H1 (cell line): ENCODE data around the gene PLK5. TPM values are rescaled to one million over a fixed set of nuclear protein-coding genes. Genes with fewer than 3 reads are reported as not detected.

ENCODE experiments used
- BCL11A ChIP-seq, 2 experiments: IDR thresholded peaks; one replicate each; pipeline ENCODE4 v1.6.1; 2011; ENCODE audit warnings: low read depth in 2 of 2, low read length in 2 of 2, mild to moderate bottlenecking in 2 of 2
- CEBPB ChIP-seq: IDR thresholded peaks from 2 replicates; pipeline ENCODE4 v1.6.1; 2012; ENCODE audit warnings: low read depth, low read length
- CHD1 ChIP-seq: IDR thresholded peaks from 2 replicates; pipeline ENCODE4 v1.6.1; 2012; ENCODE audit warnings: low read depth, low read length, improper control_type of control experiment
- CTBP2 ChIP-seq: IDR thresholded peaks from 2 replicates; pipeline ENCODE4 v1.7.0; 2011; ENCODE audit warnings: borderline replicate concordance, mild to moderate bottlenecking, moderate library complexity, mixed read lengths, low read length; ENCODE audit not compliant: insufficient read depth, insufficient read length
- E2F6 ChIP-seq: IDR thresholded peaks from 2 replicates; pipeline ENCODE4 v1.6.1; 2012; ENCODE audit warnings: inconsistent platforms
- EP300 ChIP-seq, 2 experiments: IDR thresholded peaks; 1 replicate in 1 of 2; 2 replicates in 1 of 2; pipeline ENCODE4 v1.6.1; 2011 to 2012; ENCODE audit warnings: low read depth in 2 of 2, low read length in 2 of 2, mild to moderate bottlenecking in 2 of 2, borderline replicate concordance in 1 of 2, inconsistent platforms in 1 of 2, moderate library complexity in 1 of 2
- EZH2 ChIP-seq: fragments of 200-600 bp; sonication (generic); IDR thresholded peaks from 2 replicates; pipeline ENCODE4 v1.7.1; 2012; ENCODE audit warnings: low read depth, mild to moderate bottlenecking, moderate library complexity, low read length, inconsistent platforms; ENCODE audit not compliant: severe bottlenecking
- HDAC6 ChIP-seq: IDR thresholded peaks from one replicate; pipeline ENCODE4 v1.7.1; 2012; ENCODE audit warnings: low read depth, mild to moderate bottlenecking, inconsistent platforms, low read length, moderate library complexity
- JUN ChIP-seq: IDR thresholded peaks from 2 replicates; pipeline ENCODE4 v1.6.1; 2011; ENCODE audit warnings: low read depth, mild to moderate bottlenecking, improper control_type of control experiment, low read length
- JUND ChIP-seq: IDR thresholded peaks from 2 replicates; pipeline ENCODE4 v1.6.1; 2011; ENCODE audit warnings: mild to moderate bottlenecking, improper control_type of control experiment, low read length
- KDM4A ChIP-seq: IDR thresholded peaks from one replicate; pipeline ENCODE4 v1.7.1; 2012; ENCODE audit warnings: low read depth, mild to moderate bottlenecking, moderate library complexity, low read length, inconsistent platforms; ENCODE audit not compliant: severe bottlenecking
- KDM5A ChIP-seq: fragments of 200-600 bp; IDR thresholded peaks from 2 replicates; pipeline ENCODE4 v1.7.1; 2012; ENCODE audit warnings: mild to moderate bottlenecking, low read length, inconsistent platforms, mixed read lengths
- NANOG ChIP-seq: IDR thresholded peaks from 2 replicates; pipeline ENCODE4 v1.6.1; 2011; ENCODE audit warnings: low read length, low read depth, mild to moderate bottlenecking, inconsistent platforms; ENCODE audit not compliant: insufficient read depth, poor library complexity, severe bottlenecking
- PHF8 ChIP-seq: fragments of 200-600 bp; sonication (generic); conservative IDR thresholded peaks from 2 replicates; pipeline ENCODE4 v1.7.1; 2012; ENCODE audit warnings: low read depth, mild to moderate bottlenecking, inconsistent platforms, low read length, moderate library complexity
- RBBP5 ChIP-seq: IDR thresholded peaks from 2 replicates; pipeline ENCODE4 v1.7.1; 2012; ENCODE audit warnings: low read depth, mild to moderate bottlenecking, inconsistent platforms, low read length, moderate library complexity, borderline replicate concordance
- RNF2 ChIP-seq: fragments of 200-900, 300-1000 bp; sonication (generic); IDR thresholded peaks from 2 replicates; pipeline ENCODE4 v1.7.1; 2016; ENCODE audit warnings: borderline replicate concordance, low read depth, mild to moderate bottlenecking, antibody characterized with exemption, low read length; ENCODE audit not compliant: poor library complexity, severe bottlenecking; ENCODE audit errors: missing control alignments
- RXRA ChIP-seq: IDR thresholded peaks from 2 replicates; pipeline ENCODE4 v1.6.1; 2011; ENCODE audit warnings: low read depth, mild to moderate bottlenecking, low read length, moderate library complexity; ENCODE audit not compliant: insufficient read depth
- SAP30 ChIP-seq: fragments of 300-600 bp; sonication (generic); IDR thresholded peaks from 2 replicates; pipeline ENCODE4 v1.7.1; 2012; ENCODE audit warnings: low read length, moderate library complexity, mild to moderate bottlenecking, inconsistent platforms; ENCODE audit not compliant: insufficient read depth, insufficient replicate concordance
- SIN3A ChIP-seq, 2 experiments: IDR thresholded peaks in 1 of 2; conservative IDR thresholded peaks in 1 of 2; 2 replicates each; pipeline ENCODE4 v1.6.1; 2011 to 2012; ENCODE audit warnings: low read length in 2 of 2, improper control_type of control experiment in 1 of 2, low read depth in 1 of 2, mild to moderate bottlenecking in 1 of 2
- SIX5 ChIP-seq: IDR thresholded peaks from 2 replicates; pipeline ENCODE4 v1.6.1; 2011; ENCODE audit warnings: mild to moderate bottlenecking, low read depth, low read length
- SRF ChIP-seq: IDR thresholded peaks from 2 replicates; pipeline ENCODE4 v1.6.1; 2011; ENCODE audit warnings: mild to moderate bottlenecking, low read depth, low read length, moderate library complexity
- TCF12 ChIP-seq: IDR thresholded peaks from 2 replicates; pipeline ENCODE4 v1.6.1; 2011; ENCODE audit warnings: low read depth, mild to moderate bottlenecking, low read length
- ZNF274 ChIP-seq: IDR thresholded peaks from 2 replicates; pipeline ENCODE4 v1.7.0; 2012; ENCODE audit warnings: low read length, borderline replicate concordance; ENCODE audit errors: extremely low read depth
- polyA plus RNA-seq, 7 experiments: library from polyadenylated mRNA; depleted of rRNA in 3 of 7; stranded (reverse) in 5 of 7; unstranded in 2 of 7; fragments of >200 nt in 5 of 7; fragments of 200-250 nt in 2 of 7; gene quantifications; 1 replicate in 5 of 7; 2 replicates in 1 of 7; 4 replicates in 1 of 7; pipeline versions ENCODE4 v1.2.1 to v1.2.3, GENCODE V29; 2011 to 2013; ENCODE audit warnings: missing spikeins in 2 of 7, mixed read lengths in 2 of 7
- total RNA-seq: library from RNA; stranded (reverse); fragmentation: NEBNext Ultra II Directional; extraction: Animal tissue kit (Norgen Biotek cat#: 25700); gene quantifications from 2 replicates; pipeline ENCODE4 v1.2.1, GENCODE V29; 2021

The PLK5 gene
- total and polyA plus RNA-seq, 2 of the 8 experiments (the other 6 are each of a cell fraction or from before 2014, with no cell fraction given) = 0.43 to 0.45 TPM

- TF ChIP-seq ZNF274 (no peak), JUND (no peak), CEBPB (no peak), SIN3A (conservative IDR thresholded peaks at IDR 0.05 in 1 of 2, IDR thresholded peaks at IDR 0.05 in 1 of 2; ENCODE audit: low read depth in 1 of 2, low read length in 2 of 2) (no peak), NANOG (no peak), E2F6 (peak; percentile 99), HDAC6 (no peak), KDM4A (peak; percentile 45), SAP30 (no peak), RXRA (no peak), BCL11A (IDR thresholded peaks at IDR 0.05; ENCODE audit: low read depth in 2 of 2, low read length in 2 of 2) (no peak), JUN (no peak), CTBP2 (no peak), TCF12 (peak; percentile 80; the same call in 1 of the 2 replicates), EP300 (IDR thresholded peaks at IDR 0.05; ENCODE audit: borderline replicate concordance in 1 of 2, low read depth in 2 of 2, low read length in 2 of 2) (no peak), KDM5A (no peak), EZH2 (no peak), RBBP5 (no peak), PHF8 (no peak; the same call in 1 of the 2 replicates), SRF (no peak), CHD1 (no peak), RNF2 (peak; percentile 78), SIX5 (no peak)
Measured at GRCh38 chr19:1568320-1569019, 44.6 kb downstream of the PLK5 start, which contains the start of gene MEX3D (continued).
